ENCODE results near the gene CEP85L. TPM values are rescaled to one million over a fixed set of nuclear protein-coding genes. Genes with fewer than 3 reads are reported as not detected.
A peak's percentile ranks its signal among the peaks of the same experiment; 100 is the strongest.

The CEP85L gene
- 6.8 and 8.8 TPM in 2 replicates for total RNA-seq
- long read RNA-seq, full-length matches to known transcripts, result 1 of 19 reads
- long read RNA-seq, partial matches to known transcripts, result 12 of 19 reads
- long read RNA-seq, other reads (novel, unspliced or antisense), result 6 of 19 reads

- peak within 1 kb of the TSS; percentile 89 for H3K4me3 Mint-ChIP-seq (ENCODE audit: low read depth)
- H3K27me3 Mint-ChIP-seq, result peaks cover 10% of the 10 kb centered on the region
- DNase-seq (ENCODE audit: low spot score, unreplicated experiment), result peak; percentile 80
- H3K9me3 Mint-ChIP-seq (ENCODE audit: low read depth), result no peaks in the 10 kb centered on the region
- H3K4me1 Mint-ChIP-seq (ENCODE audit: low read depth), result peaks cover 2% of the 10 kb centered on the region
- no peaks in the 10 kb centered on the region for H3K36me3 Mint-ChIP-seq (ENCODE audit: insufficient read depth)
- no peak for TF ChIP-seq CTCF (IDR thresholded peaks at IDR 0.05; ENCODE audit: unreplicated experiment)
- peak within 1 kb of the TSS; percentile 73 for H3K27ac Mint-ChIP-seq
Observed at GRCh38 chr6:118651282-118652050, at the start of gene CEP85L. Gene CEP85L, minus strand, starts transcription at chr6:118651591. Its CDS starts 322 bp downstream, at chr6:118651269.

GRCh38 chr6:118700531-118700930 is 49.1 kb upstream of the CEP85L start:
- Mint-ChIP-seq H3K4me3 (ENCODE audit: low read depth) (no peak overlapping the region), H3K9me3 (ENCODE audit: low read depth) (peaks cover 3% of the 10 kb centered on the region), H3K27ac (no peak overlapping the region), H3K27me3 (no peaks in the 10 kb centered on the region), H3K36me3 (ENCODE audit: insufficient read depth) (no peaks in the 10 kb centered on the region), H3K4me1 (ENCODE audit: low read depth) (no peaks in the 10 kb centered on the region)
- no peak for DNase-seq (ENCODE audit: low spot score, unreplicated experiment)
- no peak for TF ChIP-seq CTCF (IDR thresholded peaks at IDR 0.05; ENCODE audit: unreplicated experiment)

- no peak for DNase-seq (ENCODE audit: low spot score, unreplicated experiment)
- H3K9me3 Mint-ChIP-seq (ENCODE audit: low read depth), result peaks cover 3% of the 10 kb centered on the region
- H3K27ac Mint-ChIP-seq, result no peak overlapping the region
- H3K4me1 Mint-ChIP-seq (ENCODE audit: low read depth), result no peaks in the 10 kb centered on the region
- no peak for TF ChIP-seq CTCF (IDR thresholded peaks at IDR 0.05; ENCODE audit: unreplicated experiment)
- no peaks in the 10 kb centered on the region for H3K27me3 Mint-ChIP-seq
- H3K36me3 Mint-ChIP-seq (ENCODE audit: insufficient read depth), result no peaks in the 10 kb centered on the region
- H3K4me3 Mint-ChIP-seq (ENCODE audit: low read depth), result no peak overlapping the region
Observed at GRCh38 chr6:118697554-118697953, 46.2 kb upstream of the CEP85L start.

- peaks cover under 1% of the 10 kb centered on the region for H3K9me3 Mint-ChIP-seq (ENCODE audit: low read depth)
- no peak for TF ChIP-seq CTCF (IDR thresholded peaks at IDR 0.05; ENCODE audit: unreplicated experiment)
- no peaks in the 10 kb centered on the region for H3K27me3 Mint-ChIP-seq
- no peaks in the 10 kb centered on the region for H3K4me1 Mint-ChIP-seq (ENCODE audit: low read depth)
- no peak for DNase-seq (ENCODE audit: low spot score, unreplicated experiment)
- no peak overlapping the region for H3K27ac Mint-ChIP-seq
- no peak overlapping the region for H3K4me3 Mint-ChIP-seq (ENCODE audit: low read depth)
- H3K36me3 Mint-ChIP-seq (ENCODE audit: insufficient read depth), result no peaks in the 10 kb centered on the region
Observed at GRCh38 chr6:118696271-118696670, 44.9 kb upstream of the CEP85L start.

GRCh38 chr6:118693562-118693961 is 42.2 kb upstream of the CEP85L start:
- Mint-ChIP-seq H3K36me3 (ENCODE audit: insufficient read depth) (no peaks in the 10 kb centered on the region), H3K4me1 (ENCODE audit: low read depth) (no peaks in the 10 kb centered on the region), H3K27ac (no peak overlapping the region), H3K9me3 (ENCODE audit: low read depth) (no peaks in the 10 kb centered on the region), H3K27me3 (no peaks in the 10 kb centered on the region), H3K4me3 (ENCODE audit: low read depth) (no peak overlapping the region)
- TF ChIP-seq CTCF (IDR thresholded peaks at IDR 0.05; ENCODE audit: unreplicated experiment), result no peak
- DNase-seq (ENCODE audit: low spot score, unreplicated experiment), result no peak
